LNCAP (cell line): ENCODE results near the gene DKC1.

Experiments used
- TF ChIP-seq, protein P1 (sequence below): fragments of 450-650 bp; IDR thresholded peaks from 2 replicates; pipeline ENCODE4 v1.5.1; 2017; ENCODE audit warnings: mild to moderate bottlenecking

Gene DKC1

DNA sequence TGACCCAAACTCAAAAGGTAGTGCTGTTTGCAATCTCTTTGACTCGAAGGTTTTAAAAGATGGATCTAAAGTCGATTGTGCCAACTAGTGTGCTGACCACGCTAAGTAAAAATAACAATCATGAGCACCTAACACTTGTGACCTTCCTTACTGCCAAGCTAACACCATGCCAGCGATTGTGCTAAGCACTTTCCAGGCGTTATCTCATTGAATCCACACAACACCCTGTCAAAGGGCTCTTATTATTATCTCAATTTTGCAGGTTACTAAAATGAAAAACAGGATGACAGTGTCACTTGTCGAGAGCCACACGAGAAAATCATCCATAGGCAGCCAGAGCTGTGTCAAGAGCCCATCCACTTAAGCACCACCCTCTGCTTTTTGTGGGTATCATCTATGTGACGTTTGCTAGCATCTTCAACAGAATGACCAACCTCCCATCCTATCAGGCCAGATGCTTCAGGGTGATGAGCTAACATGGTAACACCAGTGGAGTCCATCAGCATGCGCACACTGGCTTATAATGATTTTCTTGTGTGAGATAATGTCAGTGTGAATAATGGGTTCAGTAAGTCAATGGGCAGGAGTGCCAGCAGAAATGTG lies 10.9 kb upstream of the DKC1 start:
- TF ChIP-seq, protein P1, sequence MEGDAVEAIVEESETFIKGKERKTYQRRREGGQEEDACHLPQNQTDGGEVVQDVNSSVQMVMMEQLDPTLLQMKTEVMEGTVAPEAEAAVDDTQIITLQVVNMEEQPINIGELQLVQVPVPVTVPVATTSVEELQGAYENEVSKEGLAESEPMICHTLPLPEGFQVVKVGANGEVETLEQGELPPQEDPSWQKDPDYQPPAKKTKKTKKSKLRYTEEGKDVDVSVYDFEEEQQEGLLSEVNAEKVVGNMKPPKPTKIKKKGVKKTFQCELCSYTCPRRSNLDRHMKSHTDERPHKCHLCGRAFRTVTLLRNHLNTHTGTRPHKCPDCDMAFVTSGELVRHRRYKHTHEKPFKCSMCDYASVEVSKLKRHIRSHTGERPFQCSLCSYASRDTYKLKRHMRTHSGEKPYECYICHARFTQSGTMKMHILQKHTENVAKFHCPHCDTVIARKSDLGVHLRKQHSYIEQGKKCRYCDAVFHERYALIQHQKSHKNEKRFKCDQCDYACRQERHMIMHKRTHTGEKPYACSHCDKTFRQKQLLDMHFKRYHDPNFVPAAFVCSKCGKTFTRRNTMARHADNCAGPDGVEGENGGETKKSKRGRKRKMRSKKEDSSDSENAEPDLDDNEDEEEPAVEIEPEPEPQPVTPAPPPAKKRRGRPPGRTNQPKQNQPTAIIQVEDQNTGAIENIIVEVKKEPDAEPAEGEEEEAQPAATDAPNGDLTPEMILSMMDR: no peak

DNA sequence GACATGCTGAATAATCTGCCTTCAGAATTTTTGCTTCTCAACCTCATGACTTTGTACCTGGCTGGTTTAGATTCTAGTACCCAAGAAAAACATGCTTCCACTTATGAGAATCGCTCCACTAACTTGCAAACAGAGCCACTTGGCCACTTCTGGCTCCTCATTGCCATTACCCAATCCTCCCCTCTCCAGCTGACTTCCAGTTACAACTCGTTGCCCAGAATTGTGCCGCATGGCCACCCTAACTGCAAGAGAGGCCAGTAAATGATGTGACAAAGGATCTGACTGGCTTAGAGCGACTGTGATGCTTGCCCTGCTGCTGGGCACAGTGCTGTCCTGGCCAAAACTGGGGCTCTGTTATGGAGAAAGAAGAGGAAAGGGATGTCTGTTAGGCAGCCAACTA lies 4.0 kb upstream of the DKC1 start:
- TF ChIP-seq, protein P1: no peak

DNA sequence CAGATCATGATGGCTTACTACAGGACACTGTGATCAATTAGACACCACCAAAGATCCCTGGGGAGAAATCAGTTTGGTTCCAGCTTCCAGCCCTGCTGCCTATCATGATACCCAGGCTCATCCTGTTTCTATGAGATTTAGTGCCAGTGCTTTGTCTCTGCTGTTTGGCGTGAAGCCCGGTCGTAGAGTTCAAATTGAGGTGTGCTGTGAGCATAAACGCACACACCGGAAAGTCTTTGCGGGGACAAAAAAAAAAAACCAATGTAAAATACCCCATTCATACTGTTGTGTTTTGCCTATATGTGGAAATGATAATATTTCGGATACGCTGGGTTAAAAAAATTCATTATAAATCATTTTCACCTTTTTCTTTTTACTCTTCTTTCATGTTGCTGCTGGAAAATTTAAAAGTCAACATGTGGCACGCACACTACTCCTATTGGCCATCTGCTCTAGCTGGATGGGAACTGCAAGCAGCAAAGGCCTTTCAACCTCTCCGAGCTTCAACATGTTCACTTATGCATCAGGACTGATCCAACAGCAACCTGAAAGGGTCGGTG lies 607 bp upstream of the DKC1 start:
- TF ChIP-seq, protein P1: no peak

DNA sequence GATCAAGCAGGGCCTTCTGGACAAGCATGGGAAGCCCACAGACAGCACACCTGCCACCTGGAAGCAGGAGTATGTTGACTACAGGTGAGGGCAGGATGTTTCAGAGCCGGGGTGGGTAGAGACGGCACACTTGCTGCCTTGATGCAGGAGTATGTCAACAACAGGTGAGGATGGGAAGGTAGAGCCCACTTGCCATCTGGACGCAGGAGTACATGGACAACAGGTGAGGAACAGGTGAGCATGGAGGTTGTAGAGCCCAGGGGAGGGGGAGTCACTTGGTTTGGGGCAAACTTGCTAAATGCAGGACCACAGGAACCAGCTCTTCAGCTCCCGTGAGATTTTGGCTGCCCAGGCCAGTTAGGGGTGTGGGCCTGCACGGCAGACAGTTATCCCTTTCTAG lies 12.0 kb downstream of the DKC1 start:
- TF ChIP-seq, protein P1: no peak

DNA sequence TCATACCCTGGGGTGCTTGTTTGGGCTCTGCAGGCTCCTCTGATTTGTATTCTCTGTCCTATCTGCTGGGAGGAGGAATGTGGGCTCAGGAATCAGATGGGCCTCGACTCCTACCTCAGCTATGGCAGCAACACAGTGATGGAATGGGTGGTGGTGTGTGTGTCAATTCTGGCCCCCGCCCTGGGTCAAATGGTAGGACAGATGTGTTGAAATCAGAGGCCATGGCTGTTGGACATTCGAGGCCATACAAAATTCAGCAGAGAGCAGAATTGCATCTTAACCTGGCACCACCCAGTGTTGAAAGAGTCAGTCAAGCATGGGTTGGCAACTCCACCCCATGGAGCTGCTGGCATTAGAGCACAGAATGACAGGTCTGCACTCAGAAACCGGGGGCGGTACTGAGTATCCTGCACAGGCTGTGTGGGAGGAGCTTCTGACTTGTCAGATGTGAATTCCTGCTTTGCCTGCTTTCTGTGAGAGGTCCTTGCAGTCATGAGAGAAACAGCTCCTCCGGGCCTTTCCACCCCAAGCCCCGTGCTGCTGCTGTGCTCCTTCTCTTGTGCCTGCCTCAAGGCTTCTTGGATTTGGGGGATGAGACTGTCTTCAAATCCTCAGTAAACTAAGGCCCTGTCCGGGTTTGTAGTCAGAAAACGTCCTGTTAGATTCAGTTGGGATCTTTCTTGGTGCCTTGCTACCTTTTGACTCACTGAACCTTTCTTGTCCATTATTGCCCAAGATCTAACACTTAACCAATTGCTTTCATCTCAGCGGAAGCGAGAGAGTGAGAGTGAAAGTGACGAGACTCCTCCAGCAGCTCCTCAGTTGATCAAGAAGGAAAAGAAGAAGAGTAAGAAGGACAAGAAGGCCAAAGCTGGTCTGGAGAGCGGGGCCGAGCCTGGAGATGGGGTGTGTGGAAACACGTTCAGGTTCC lies 13.0 kb downstream of the DKC1 start:
- TF ChIP-seq, protein P1: no peak

DNA sequence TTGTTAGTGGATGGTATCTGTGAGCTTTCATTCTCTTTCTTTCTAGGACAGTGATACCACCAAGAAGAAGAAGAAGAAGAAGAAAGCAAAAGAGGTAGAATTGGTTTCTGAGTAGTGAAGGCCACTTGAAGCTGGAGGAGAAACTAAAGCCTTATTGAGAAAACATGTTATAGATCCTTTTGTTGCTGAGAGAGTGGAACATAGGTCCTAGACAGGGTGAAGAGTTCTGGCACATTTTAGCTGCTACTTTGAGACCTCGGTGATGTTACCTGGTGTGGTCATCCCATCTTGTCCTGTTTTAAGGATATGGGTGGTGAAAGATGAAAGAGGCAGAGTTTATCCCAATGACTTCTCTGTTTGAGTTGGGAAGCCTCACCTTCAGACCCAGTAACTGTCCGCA lies 14.1 kb downstream of the DKC1 start:
- TF ChIP-seq, protein P1: no peak

DNA sequence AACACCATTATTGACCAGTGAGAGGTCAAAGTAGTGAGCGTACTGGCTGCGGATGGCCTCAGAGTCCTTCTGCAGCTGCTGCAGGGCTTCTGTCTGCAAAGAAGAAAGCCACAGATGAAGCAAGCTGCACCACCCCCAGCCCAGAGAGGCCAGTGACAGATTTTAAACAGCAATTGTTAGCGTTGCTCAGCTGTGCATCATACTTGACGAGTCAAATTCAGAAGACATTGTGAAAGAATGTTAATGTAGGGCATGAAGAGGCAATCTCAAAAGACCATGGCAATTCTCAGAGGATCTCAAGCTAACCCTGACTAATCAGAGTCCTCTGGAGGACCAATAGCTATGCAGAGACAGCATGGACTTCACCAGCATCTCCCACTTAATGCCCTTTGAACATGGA lies 16.6 kb downstream of the DKC1 start:
- TF ChIP-seq, protein P1: no peak
